ENCODE measurements around the gene FAM3C. TPM values are rescaled to one million over a fixed set of nuclear protein-coding genes. Genes with fewer than 3 reads are reported as not detected.
"Not testable (repeated sequence)": the region's sequence is repeated elsewhere in the genome, so short reads cannot be mapped to it uniquely, and the experiment has no call there.

Gene FAM3C
- total RNA-seq = 40.2 TPM
- long read RNA-seq, transcript FAM3C-201 (10 exons, 2,508 nt) = major isoform, 32 of 32 reads
- long read RNA-seq, partial matches to known transcripts = 0 of 32 reads
- long read RNA-seq, other reads (novel, unspliced or antisense) = 0 of 32 reads

GRCh38 chr7:121395961-121396757 lies at the start of gene FAM3C:
FAM3C (minus strand) TSS chr7:121396308; CDS start chr7:121382969, 13,339 bp downstream.
- DNase-seq (ENCODE audit: missing footprints) (peak; percentile 94), ATAC-seq (peak; percentile 100)
- intact Hi-C loops (cut with DNase I) = loop anchor here (2.0 kb wide), 2 partner anchors 29 to 51 kb away; no protein-coding TSS in a partner anchor

GRCh38 chr7:121442845-121443244 lies 46.7 kb upstream of the FAM3C start:
- ATAC-seq = no peak
- no peak for DNase-seq (ENCODE audit: missing footprints)
- intact Hi-C loops (cut with DNase I) = no loop called here

DNA sequence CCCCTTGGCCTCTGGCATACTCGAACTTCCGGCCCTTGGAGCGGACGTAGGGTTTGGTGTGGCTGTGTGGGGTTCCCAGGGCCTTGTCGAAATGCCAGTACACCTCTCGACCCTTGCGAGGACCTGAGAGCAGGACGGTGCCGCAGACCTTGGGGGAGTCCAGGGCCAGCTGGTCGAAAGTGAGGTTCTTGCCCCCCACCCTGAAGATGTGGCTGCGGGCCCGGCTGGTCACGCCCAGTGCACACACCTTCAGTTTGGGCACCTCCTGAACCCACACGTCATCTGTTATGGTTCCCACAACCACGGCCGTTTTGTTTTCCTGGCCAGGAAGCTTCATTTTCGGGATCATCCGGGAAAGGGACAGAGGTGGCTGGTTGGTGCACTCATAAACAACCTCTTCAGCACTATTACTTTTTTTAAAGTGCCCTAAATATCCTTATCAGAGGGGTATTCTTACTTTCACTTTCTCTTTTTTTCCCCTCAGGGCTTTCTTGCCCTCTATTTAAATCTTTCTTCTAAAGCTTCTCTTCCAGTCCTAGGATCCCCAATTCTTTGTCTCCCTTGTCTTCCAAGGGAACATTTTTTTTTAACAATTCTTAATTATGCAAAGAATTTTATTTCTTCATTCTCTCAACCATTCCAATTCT lies 44.9 kb upstream of the FAM3C start:
- DNase-seq (ENCODE audit: missing footprints) = no peak
- intact Hi-C loops (cut with DNase I) = no loop called here
- no peak for ATAC-seq

DNA sequence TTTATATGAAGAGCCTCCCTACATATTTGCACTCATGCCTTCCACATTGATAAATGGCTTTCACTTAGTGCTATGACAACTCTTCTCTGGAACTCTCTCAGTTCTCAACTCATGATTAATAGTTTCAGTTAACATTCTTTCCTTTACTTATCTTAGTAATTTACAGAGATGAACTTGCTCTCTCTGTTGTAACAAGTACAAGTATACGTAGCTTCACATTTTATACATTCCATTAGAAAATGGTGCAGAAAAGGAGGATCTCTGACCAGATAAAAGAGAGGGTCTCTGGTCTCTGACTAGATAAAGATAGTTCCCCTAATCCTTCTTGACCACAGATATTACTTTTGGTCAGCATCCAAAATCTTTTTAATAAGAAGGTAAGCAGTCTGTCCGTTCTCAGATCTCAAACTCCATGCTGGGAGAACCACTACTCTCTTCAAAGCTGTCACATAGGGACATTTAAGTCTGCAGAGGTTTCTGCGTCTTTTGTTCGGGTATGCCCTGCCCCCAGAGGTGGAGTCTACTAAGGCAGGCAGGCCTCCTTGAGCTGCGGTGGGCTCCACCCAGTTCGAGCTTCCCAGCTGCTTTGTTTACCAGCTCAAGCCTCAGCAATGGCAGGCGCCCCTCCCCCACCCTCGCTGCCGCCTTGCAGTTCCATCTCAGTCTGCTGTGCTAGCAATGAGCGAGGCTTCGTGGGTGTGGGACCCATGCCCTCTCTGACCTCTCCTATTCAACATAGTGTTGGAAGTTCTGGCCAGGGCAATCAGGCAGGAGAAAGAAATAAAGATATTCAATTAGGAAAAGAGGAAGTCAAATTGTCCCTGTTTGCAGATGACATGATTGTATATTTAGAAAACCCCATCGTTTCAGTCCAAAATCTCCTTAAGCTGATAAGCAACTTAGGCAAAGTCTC lies 42.2 kb upstream of the FAM3C start:
- intact Hi-C loops (cut with DNase I); ATAC-seq: not testable (repeated sequence)
- peak; percentile 83 for DNase-seq (ENCODE audit: missing footprints)

DNA sequence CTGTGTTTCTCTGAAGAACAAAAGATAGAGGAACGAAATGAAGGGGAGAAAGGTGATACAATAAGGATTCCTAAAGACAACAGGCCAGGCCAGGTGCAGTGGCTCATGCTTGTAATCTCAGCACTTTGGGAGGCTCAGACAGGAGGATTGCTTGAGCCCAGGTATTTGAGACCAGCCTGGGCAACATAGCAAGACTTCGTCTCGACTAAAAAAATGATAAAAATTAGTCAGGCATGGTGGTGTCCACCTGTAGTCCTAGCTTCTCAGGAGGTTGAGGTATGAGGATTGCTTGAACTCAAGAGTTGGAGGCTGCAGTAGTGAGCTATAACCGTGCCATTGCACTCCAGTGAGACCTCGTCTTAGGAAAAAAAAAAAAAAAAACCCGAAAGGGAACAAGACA lies 41.4 kb upstream of the FAM3C start:
- no peak for DNase-seq (ENCODE audit: missing footprints)
- no peak for ATAC-seq
- intact Hi-C loops (cut with DNase I) = no loop called here

DNA sequence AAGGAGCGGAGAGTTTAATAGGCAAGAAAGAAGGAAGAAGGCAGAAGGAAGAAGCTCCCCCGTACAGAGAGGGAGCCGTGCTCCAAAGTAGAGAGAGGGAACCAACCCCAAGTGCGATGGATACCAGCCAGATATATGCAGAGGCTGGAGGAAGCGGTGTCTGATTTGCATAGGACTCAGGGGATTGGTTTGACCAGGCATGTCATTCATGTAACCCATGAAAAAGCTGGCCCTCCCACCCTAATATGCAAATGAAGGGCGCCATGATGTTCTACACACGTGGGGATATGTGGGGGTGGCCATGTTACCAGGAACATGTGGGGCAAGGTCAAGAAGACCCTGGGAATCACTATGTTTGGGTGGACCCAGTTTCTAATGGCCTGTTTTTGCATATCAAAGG lies 40.6 kb upstream of the FAM3C start:
- intact Hi-C loops (cut with DNase I) = no loop called here
- DNase-seq (ENCODE audit: missing footprints) (no peak), ATAC-seq (no peak)

DNA sequence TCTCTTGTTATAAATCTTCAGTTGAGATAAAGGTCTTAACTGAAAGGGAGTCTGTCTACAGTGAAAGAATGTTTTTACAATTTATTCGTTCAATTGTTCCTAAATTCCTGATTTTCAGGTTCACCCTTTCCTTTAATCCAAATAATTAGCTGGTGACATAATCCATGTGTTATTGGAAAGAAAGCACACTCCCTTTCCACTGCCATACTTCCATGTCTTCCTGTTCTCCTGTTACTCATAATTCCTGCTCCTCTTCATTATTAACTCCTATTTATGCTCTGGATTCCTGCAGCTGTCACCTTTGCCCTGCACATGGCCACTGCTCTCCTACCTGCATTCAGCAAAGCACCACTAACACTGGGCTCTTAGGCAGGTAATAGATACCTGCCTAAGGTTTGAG lies 40.0 kb upstream of the FAM3C start:
- ATAC-seq (no peak), DNase-seq (ENCODE audit: missing footprints) (no peak)
- intact Hi-C loops (cut with DNase I) = no loop called here

DNA sequence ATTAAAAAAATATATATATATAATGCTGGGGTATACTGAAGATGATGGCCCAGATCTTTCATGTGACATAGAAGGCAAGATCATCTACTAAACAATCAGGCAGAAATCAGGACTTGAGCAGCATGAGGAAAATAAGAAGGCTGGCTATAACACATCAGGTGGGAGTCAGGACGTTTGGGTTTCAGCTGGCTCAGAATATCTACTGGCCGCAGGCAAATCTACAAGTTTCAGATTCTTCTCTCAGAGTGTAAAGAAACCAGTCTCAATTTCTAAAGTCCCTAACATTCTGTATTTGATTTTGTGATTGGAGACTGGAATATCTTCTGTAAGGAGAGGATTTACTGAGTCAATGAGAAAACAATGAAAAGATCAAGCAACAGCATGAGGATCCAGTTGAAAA lies 37.7 kb upstream of the FAM3C start:
- no peak for ATAC-seq
- DNase-seq (ENCODE audit: missing footprints) = no peak
- intact Hi-C loops (cut with DNase I) = no loop called here

GRCh38 chr7:121432486-121432885 lies 36.4 kb upstream of the FAM3C start:
- DNase-seq (ENCODE audit: missing footprints); intact Hi-C loops (cut with DNase I); ATAC-seq: not testable (repeated sequence)

DNA sequence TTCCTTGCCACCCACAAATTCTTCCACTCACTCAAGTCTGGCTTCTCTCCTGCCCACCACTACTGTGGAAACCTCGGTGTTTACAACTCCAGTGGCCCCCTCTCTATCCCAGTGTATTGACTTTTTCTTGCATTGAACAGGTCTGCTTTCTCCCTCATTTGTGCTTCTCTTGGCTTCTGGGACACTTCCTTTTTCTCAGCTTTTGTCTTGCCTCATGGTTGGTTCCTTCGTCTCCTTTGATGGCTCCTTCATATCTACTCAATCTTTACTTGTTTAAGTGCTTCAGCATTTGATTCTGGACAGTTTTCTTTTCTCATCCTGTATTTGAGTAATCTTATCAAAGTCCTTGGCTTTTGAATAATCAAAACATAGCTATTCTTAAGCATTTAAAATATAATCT lies 35.9 kb upstream of the FAM3C start:
- DNase-seq (ENCODE audit: missing footprints) (no peak), ATAC-seq (no peak)
- intact Hi-C loops (cut with DNase I) = no loop called here

DNA sequence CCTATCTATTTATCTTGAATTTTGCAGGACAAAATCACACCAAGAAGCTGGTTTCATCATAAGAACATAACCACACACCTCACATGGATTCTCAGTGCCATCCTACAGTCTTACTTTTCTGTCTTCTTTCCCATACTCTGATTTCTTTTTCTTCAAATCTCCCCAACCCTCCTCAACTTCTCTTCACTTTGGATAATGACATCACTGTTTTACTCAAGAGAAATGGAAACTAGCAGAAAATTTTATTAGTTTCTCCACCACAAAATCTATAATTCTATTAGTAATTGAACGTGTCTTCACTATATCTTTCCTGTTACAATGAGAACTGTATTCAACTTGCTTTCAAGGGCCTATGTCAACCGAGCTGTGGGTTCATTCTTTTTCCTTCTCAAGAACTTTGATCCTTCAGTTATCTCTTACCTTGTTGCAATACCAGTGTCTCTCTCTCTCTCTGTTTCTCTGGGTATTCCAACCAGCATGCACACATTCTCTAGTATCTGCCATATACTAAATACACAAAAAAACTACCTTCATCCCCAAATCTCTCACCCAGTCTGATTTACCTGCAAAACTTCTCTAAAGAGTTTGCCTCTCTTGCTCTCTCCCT lies 35.4 kb upstream of the FAM3C start:
- DNase-seq (ENCODE audit: missing footprints) (no peak), ATAC-seq (no peak)
- intact Hi-C loops (cut with DNase I) = no loop called here

DNA sequence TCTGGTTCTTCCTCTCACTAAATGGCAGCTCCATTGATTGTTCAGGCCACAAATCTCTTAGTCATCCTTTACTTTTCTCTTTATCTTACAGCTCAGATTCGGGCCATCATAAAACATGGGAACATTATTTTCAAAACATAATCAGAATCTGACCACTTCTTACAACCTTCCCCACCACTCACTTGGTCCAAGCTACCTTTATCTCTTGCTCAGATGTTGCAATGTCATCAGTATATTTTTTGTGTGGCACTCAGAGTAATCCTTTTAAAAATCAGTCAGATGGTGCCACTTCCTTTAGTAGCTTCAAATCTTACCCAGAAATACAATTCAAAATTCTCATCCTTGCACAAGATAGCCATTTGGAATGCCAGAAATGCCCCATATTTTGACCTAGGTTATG lies 34.5 kb upstream of the FAM3C start:
- ATAC-seq (no peak), DNase-seq (ENCODE audit: missing footprints) (no peak)
- intact Hi-C loops (cut with DNase I) = no loop called here

DNA sequence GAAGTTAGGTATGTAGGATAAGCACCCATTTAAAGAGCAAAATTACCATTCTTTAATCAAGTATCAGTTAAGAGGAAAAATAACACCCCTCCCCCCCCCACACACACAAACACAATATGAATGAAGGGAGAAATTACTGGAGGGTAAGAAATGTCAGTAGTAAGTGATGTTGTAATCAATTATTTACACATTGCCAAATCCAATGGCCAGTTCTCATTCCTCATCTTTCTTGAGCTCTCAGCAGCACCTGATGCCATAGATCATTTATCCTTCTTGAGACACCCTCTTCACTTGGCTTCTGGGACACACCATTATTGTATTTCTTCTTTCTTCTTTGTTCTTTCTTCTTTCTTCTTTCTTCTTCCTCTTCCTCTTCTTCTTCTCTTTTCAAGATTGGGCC lies 33.7 kb upstream of the FAM3C start:
- intact Hi-C loops (cut with DNase I) = no loop called here
- no peak for DNase-seq (ENCODE audit: missing footprints)
- no peak for ATAC-seq

DNA sequence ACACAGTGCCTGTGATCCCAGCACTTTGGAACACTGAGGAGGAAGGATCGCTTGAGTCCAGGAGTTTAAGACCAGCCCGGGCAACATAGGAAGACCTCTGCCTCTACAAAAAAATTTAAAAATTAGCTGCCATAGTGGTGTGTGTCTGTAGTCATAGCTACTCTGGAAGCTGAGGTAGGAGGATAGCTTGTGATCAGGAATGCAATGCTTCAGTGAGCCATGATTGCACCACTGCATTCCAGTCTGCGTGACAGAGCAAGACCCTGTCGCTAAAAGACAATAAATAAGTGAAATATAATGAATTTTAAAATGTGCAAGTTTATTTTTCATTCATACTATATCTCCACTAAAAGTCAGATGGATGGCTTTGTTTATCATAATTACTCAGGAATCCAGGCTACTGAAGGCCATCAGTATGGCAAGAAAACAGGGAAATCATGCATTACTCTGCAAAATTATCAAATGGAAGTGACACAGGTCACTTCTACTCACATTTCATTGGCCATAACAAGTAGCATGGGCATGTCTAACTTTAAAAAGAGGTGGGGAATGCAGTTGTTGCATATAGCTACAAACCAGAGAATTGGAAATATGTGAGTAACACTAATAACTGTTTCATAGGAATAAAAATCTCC lies 32.9 kb upstream of the FAM3C start:
- intact Hi-C loops (cut with DNase I) = no loop called here
- ATAC-seq (no peak), DNase-seq (ENCODE audit: missing footprints) (no peak)

GRCh38 chr7:121421743-121422142 lies 25.6 kb upstream of the FAM3C start:
- ATAC-seq; intact Hi-C loops (cut with DNase I); DNase-seq (ENCODE audit: missing footprints): not testable (repeated sequence)

DNA sequence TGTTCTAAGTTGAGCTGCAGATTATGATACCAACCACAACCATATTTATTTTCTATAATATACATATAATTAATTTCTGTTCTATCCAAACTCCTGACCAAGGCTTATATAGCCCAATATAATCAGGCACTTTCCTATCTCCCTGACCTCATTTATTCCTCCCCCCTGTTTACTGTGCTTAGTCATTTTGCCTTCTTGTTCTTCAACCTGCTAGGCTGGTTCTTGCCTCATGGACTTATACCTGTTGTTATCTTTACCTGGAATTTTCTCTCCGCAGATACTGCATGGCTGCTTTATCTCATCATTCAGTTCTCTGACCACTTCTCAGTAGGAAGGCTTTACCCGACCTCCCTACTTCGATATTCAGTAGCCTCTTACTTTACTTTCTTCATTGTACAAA lies 24.9 kb upstream of the FAM3C start:
- DNase-seq (ENCODE audit: missing footprints) (no peak), ATAC-seq (no peak)
- intact Hi-C loops (cut with DNase I) = no loop called here

- intact Hi-C loops (cut with DNase I) = no loop called here
- ATAC-seq (no peak), DNase-seq (ENCODE audit: missing footprints) (no peak)
Measured at GRCh38 chr7:121419201-121420148, 23.4 kb upstream of the FAM3C start.

All from Right ventricle myocardium inferior (tissue), 1 donor.